IPS DF 19.7 (cell line): ENCODE measurements around the gene MLC1.

ENCODE experiments used
- DNase-seq: peaks from one replicate; pipeline ENCODE4 v3.0.0-alpha.2; 2013; ENCODE audit warnings: low read depth, low spot score

Gene MLC1

DNA sequence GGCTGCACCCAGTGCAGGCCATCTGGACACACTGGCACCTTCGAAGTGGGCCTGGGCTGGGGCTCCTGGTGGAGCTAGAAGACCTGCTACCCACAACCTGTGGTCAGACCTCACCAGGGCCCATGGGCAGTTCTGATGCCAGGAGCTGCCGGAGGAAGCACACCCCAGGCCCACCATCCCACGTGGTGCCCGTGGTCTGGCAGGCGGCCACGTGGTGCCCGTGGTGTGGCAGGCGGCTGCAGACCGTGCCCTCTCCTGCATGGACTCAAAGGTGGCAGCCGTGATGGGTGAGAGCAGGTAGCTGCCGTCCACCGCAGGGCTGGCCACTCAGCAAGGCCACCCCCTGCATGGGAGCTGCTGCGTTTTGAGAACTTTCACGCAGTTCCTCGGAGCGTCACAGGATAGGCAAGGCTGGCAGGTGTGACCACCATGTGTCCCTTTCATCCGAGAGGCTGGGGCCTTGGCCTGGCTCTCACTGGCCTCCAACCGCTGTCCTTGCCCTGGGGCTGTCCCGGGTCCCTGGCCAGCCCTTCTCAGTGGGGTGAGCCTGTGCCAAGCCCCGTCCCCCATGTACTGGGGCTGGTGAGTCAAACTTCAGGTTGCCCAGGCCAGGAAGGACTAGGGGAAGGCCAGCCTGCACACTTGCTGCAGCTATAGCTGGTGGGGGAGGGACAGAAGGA, 68.8 kb downstream of the MLC1 start:
- DNase-seq, result no peak

DNA sequence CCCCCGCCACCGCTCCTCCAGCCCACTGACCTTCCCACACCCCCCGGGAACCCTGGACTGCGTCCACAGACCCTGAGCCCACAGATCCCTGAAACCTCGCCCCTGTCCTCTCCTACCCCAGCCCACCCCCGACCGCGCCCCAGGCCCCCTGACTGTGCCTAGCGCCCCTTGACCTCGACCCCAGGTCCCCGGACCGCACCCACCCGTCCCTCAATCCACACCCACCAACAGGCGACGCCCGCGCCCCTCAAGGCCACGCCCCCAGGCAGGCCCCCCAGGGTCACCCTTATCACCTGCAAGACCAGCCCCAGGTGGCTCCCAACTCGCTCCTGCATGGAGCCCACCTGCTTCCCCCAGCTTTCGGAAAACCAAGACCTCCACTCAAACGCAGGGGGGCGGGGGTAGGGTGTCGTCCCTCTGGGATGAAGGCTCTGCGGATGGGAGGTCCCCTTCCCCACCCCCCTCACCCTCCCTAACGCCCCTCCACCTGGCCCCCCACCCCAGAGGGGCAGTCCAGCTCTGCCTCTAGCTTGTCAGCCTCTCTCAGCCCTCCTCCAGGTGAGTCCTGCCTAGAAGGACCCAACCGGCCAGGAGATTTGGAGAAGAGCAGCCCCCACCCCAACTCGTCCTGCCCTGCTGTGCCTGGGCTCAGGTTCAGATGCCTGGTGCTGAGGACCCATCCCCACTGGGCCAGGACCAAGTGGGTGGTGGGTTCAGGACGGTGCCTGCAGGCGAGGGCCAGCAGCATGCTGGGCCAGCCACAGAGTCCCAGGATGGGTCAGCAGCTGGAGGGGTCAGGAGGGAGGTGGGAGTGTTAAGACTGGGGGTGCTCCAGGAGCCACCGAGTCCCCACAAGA, 69.5 kb downstream of the MLC1 start:
- no peak for DNase-seq

GRCh38 chr22:50014655-50015401, 70.4 kb downstream of the MLC1 start:
- no peak for DNase-seq

- no peak for DNase-seq
Observed at GRCh38 chr22:50014053-50014501, 71.1 kb downstream of the MLC1 start.

GRCh38 chr22:50012211-50013181, 72.7 kb downstream of the MLC1 start, which contains the start of gene IL17REL:
Gene IL17REL (minus strand): TSS chr22:50012765. CDS start chr22:50012646, 119 bp downstream.
- DNase-seq, result no peak

DNA sequence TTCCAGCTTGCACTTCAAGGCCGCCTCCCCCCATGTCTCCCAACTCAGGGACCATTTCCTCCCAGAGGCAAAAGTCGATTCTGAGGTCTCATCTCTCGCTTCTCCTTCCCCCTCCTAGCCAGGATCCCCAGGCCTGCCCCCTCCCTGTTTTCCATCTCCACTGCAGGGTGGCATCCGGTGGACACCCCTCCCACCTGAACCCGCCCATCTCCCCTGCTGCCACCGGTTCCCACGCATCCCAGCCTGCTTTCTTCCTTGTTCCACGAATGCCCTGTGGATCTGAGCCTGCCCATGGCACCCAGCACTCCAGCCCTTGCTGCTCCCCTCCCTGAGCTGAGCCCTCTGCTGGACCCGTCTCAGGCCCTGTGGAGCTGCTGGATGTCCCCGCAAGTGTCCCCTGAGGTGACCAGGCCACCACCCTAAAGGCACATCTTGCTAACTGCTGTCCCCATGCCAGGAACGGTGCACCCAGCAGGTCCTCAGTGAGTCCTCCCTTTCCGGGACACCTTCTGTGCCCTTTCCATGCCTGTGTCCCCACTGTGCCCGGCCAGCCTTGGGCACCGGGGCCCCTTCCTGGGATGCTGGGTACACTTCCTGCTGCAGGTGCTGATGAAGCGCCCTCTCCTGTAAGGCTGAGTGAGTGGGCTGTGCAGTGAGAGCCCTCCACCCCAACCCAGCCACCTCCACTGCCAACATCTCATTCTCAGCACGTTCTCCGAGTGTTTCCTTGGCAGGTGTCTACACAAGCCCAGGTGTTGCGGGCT, 73.6 kb downstream of the MLC1 start:
- no peak for DNase-seq

DNA sequence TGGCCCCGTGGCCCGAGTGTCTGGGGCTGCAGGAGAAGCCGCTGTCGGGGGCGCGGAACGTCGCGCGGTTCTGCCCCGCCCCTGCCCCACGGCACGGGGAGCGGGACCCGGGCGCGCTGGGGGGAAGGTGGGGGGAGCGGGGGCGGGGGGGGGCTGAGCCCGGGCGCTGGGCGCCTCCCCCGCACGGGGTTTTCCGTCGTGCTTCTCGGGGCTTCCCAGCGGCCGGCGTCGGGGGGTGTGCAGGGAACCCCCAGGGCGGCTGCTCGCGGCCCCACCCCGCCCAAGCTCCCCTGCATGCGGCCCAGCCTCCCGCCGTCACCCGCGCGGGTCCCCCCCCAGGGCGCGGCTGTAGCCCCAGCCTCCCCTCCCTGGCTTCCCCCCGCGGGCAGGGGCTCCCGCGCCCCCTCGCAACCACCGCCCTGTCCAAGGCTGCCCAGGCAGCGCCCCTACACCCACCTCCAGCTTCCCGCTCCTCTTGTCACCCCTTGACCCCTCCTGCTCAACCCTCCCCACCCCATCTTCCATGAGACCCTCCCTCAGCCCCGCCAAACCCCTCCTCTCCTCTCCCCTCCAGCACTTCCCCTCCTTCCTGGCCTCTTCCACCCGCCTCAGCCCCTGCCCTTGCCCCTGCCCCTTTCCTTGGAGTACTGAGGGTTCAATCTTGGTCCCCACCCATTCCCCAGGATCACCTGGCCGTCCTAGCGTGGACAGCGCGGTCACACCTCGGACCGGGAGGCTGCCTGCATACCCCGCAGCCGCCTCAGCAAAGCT, 74.4 kb downstream of the MLC1 start:
- no peak for DNase-seq

DNA sequence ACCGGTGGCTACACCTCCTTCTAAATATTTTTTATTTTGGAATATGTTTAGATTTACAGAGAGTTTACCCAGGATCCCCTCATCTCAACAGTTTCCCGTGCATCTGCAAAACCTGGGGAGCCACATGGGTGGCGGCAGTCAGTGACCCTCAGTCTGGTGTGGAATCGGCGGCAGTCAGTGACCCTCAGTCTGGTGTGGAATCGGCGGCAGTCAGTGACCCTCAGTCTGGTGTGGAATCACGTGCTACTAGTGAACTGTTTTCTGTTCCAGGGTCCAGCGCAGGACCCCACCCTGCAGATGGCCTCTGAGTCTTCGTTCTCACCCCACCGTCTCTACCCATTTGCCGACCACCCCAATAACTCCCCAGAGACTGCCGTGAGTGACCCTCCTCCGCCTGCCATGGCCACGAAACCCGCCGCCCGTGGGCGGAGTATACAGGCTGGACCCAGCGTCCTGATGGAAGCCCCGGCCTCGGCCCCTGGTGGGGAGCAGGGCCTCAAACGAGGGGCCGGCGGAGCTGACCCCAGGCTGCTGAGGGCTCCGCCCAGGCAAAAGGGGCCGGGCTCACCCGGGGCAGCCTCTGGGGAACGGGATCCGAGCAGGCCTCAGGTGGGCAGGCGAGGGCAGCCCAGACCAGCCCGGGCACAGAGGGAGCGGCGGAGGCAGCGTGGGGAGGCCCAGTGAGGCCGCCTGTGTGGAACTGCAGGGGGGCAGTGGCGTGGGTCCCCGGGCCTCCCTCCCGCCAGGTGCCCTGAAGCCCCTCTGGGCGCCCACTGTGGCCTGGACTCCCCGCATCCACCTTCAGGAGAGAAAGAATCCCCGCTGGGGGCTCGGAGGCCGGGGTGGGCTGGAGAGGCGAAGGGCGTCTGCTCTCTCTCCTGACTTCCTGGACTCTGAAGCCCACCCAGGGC, 75.2 kb downstream of the MLC1 start:
- no peak for DNase-seq
